Peyer's patch (tissue), 4 donors: ENCODE results near the gene SLC2A1. TPM values are rescaled to one million over a fixed set of nuclear protein-coding genes. Genes with fewer than 3 reads are reported as not detected.

ENCODE experiments used
- DNase-seq, 3 donors: peaks; one replicate each; pipeline ENCODE4 v3.0.0-alpha.2; 2017 to 2019
- H3K27ac ChIP-seq, 4 donors: fragments of 200-600 bp; sonication (generic); one replicate each; pipeline ENCODE4 v1.5.1; 2016 to 2019
- H3K27me3 ChIP-seq, 2 donors: fragments of 200-600 bp; sonication (generic); one replicate each; pipeline ENCODE4 v1.5.1; 2019
- H3K36me3 ChIP-seq, 3 donors: fragments of 200-600 bp; sonication (generic); one replicate each; pipeline ENCODE4 v1.5.1; 2016 to 2019
- H3K4me1 ChIP-seq, 4 donors: fragments of 200-600 bp; sonication (generic); one replicate each; pipeline ENCODE4 v1.5.1; 2016 to 2019
- H3K4me3 ChIP-seq, 4 donors: fragments of 200-600 bp; sonication (generic); 1 replicate in 3 of 4; 2 replicates in 1 of 4; pipeline ENCODE4 v1.5.1; 2016 to 2019; ENCODE audit warnings: mild to moderate bottlenecking in 1 of 4
- H3K9me3 ChIP-seq, 4 donors: fragments of 200-600 bp; sonication (generic); one replicate each; pipeline ENCODE4 v1.5.1; 2016 to 2019; ENCODE audit warnings: mild to moderate bottlenecking in 1 of 4
- POLR2A ChIP-seq, 2 donors: fragments of 450-650 bp; IDR thresholded peaks; one replicate each; pipeline ENCODE4 v1.5.1; 2017; ENCODE audit warnings: antibody characterized with exemption in 2 of 2, mild to moderate bottlenecking in 2 of 2, moderate library complexity in 2 of 2
- total RNA-seq, 4 donors: library from RNA; depleted of rRNA; stranded (reverse); fragments of >200 nt; gene quantifications; one replicate each; pipeline ENCODE4 v1.1.0, GENCODE V29; 2016
- TF ChIP-seq, protein P1 (sequence below), 6 experiments: fragments of 450-650 bp in 4 of 6; fragments of 200-600 bp in 2 of 6; sonication (generic) in 1 of 6; IDR thresholded peaks; one replicate each; pipeline ENCODE4 v1.5.1; 2017 to 2019; ENCODE audit warnings: antibody characterized with exemption in 6 of 6, mild to moderate bottlenecking in 3 of 6, moderate library complexity in 1 of 6

The SLC2A1 gene
- total RNA-seq, 4 donors from 2014 or later: 15.7 to 35.7 (median 32.3) TPM

DNA sequence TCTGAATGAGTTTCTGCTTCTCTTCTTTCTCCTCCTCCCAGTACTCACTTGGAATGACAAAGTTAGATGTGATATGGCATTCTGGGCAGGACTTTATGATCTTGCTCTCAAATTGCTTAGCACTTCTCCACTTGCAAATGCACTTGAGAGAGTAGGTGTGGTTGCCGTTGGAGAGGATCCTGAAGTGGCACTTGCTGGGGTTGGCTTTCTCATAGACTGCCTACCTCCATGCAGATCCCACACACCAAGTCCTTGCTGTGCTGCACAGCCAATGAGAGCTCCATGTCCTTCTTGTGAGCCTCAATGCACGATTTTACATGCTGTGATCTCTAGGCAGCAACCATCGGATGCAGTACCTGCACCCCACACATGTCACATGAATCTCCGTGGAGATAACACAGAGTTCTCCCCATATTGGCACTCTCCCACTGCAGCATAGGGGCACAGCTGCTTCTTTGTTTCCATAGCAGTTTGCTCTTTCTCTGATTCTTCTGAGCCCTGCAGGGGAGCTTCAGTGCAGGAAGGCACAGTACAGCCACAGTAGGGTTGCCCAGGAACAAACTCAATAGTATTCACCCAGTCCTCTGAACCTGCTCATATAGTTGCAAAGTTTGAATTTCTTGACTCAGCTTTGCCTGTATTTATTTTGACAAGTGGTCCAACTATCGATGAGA, 67.1 kb downstream of the SLC2A1 start:
- DNase-seq: no peak
- H3K36me3 ChIP-seq: no peaks in the 10 kb centered on the region
- no peaks in the 10 kb centered on the region for H3K4me1 ChIP-seq
- no peak overlapping the region for H3K4me3 ChIP-seq
- H3K27me3 ChIP-seq: no peaks in the 10 kb centered on the region
- H3K27ac ChIP-seq: no peak overlapping the region
- H3K9me3 ChIP-seq: no peaks in the 10 kb centered on the region
- TF ChIP-seq, protein P1, sequence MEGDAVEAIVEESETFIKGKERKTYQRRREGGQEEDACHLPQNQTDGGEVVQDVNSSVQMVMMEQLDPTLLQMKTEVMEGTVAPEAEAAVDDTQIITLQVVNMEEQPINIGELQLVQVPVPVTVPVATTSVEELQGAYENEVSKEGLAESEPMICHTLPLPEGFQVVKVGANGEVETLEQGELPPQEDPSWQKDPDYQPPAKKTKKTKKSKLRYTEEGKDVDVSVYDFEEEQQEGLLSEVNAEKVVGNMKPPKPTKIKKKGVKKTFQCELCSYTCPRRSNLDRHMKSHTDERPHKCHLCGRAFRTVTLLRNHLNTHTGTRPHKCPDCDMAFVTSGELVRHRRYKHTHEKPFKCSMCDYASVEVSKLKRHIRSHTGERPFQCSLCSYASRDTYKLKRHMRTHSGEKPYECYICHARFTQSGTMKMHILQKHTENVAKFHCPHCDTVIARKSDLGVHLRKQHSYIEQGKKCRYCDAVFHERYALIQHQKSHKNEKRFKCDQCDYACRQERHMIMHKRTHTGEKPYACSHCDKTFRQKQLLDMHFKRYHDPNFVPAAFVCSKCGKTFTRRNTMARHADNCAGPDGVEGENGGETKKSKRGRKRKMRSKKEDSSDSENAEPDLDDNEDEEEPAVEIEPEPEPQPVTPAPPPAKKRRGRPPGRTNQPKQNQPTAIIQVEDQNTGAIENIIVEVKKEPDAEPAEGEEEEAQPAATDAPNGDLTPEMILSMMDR (IDR thresholded peaks at IDR 0.05): no peak
- TF ChIP-seq POLR2A (IDR thresholded peaks at IDR 0.05): no peak

DNA sequence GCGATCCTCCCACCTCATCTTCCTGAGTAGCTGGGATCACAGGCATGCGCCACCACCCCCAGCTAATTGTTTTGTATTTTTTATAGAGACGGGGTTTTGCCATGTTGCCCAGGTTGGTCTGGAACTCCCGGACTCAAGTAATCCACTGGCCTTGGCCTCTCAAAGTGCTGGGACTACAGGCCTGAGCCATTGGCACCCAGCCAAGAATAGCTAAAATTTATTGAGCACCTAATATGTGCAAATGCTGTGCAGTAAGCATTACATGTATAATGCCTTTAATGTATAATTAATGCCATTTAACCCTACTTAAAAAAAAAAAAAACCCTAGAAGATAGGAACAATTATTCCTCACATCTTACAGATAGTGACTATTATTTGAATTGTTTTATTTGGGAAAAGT, 69.4 kb downstream of the SLC2A1 start:
- Histone ChIP-seq H3K36me3 (no peaks in the 10 kb centered on the region), H3K9me3 (no peaks in the 10 kb centered on the region), H3K27ac (no peak overlapping the region), H3K4me1 (no peaks in the 10 kb centered on the region), H3K27me3 (no peaks in the 10 kb centered on the region), H3K4me3 (no peak overlapping the region)
- DNase-seq: no peak
- TF ChIP-seq, protein P1 (IDR thresholded peaks at IDR 0.05): no peak
- TF ChIP-seq POLR2A (IDR thresholded peaks at IDR 0.05): no peak

DNA sequence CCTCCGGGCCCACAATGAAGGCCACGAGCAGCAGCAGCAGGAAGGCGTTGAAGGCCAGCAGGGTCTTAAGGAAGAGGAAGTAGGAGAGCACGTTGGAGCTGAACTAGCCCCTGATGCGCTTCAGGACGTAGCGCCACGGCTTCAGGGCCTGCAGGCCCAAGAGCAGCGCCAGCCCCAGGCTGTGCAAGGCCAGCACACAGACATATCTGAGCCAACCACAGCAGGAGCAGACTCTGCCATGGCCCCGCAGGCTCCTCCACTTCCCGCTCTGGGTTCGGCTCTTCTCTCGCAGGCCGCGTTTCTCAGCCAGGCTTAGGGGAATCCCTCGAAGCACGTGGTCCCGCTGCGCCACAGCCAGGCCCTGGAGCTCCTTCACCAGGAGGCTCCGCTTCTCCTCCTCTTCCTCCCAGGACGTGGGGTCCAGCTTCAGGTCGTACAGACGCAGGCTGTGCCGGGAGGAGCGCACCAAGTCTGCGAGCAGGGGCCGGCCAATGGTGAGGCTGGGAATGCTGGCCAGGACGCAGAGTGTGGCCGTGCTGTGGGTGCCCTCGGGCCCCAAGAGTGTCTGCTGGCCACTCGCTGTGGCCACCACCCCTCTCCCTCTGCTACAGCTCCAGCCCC, 70.5 kb downstream of the SLC2A1 start:
- Histone ChIP-seq H3K36me3 (no peaks in the 10 kb centered on the region), H3K4me1 (no peaks in the 10 kb centered on the region), H3K27ac (no peak overlapping the region), H3K9me3 (no peaks in the 10 kb centered on the region), H3K27me3 (no peaks in the 10 kb centered on the region), H3K4me3 (no peak overlapping the region)
- no peak for DNase-seq
- TF ChIP-seq, protein P1 (IDR thresholded peaks at IDR 0.05): no peak
- no peak for TF ChIP-seq POLR2A (IDR thresholded peaks at IDR 0.05)

DNA sequence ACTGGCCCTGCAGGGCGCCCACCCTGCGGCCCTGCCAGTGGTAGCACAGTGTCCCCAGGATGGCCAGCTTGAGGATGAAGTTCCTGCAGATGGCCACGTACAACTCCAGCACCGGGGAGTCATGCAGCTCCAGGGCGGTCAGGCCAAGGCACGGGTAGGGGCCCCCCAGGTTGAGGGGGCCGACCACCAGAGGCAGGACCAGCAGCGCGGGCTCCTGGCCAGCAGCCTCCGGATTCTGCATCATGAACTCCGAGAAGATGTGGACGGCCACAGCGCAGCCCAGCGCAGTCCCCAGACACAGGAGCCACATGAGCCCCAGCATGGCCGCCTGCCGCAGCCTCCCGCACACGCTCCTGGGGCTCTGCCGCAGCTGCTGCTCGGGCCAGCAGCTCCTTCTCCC, 71.3 kb downstream of the SLC2A1 start:
- Histone ChIP-seq H3K27me3 (no peaks in the 10 kb centered on the region), H3K4me1 (no peaks in the 10 kb centered on the region), H3K36me3 (no peaks in the 10 kb centered on the region), H3K4me3 (no peak overlapping the region), H3K27ac (no peak overlapping the region), H3K9me3 (no peaks in the 10 kb centered on the region)
- TF ChIP-seq, protein P1 (IDR thresholded peaks at IDR 0.05): no peak
- DNase-seq: peak in 1 of 3 donors; percentile 44

DNA sequence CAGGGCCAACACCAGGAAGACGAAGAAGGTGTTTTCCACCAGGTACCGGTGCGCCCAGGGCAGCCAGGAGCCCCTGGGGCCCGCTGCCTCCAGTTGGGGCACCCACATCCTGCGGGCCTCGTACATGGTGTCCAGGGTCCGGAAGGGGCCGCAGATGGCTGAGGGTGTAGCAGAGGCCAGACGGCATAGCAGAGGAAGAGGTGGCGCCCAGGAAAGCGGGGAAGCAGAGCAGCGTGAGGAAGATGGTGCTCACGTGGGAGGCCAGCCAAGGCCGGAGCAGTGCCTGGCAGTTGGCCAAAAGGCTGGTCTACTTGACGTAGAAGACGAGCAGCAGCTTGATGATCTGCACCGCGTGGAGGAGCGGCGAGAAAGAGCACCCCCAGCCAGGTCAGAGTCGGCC, 71.9 kb downstream of the SLC2A1 start:
- Histone ChIP-seq H3K27ac (no peak overlapping the region), H3K9me3 (no peaks in the 10 kb centered on the region), H3K27me3 (no peaks in the 10 kb centered on the region), H3K4me3 (no peak overlapping the region), H3K4me1 (no peaks in the 10 kb centered on the region), H3K36me3 (no peaks in the 10 kb centered on the region)
- DNase-seq: no peak
- TF ChIP-seq POLR2A (IDR thresholded peaks at IDR 0.05): no peak
- TF ChIP-seq, protein P1 (IDR thresholded peaks at IDR 0.05): no peak
